H9 (cell line): Measurements from ENCODE around the gene BBX. TPM values are rescaled to one million over a fixed set of nuclear protein-coding genes. Genes with fewer than 3 reads are reported as not detected.

ENCODE experiments used
- DNase-seq: peaks from one replicate; pipeline ENCODE4 v3.0.0-alpha.2; 2017
- H2AFZ ChIP-seq: one replicate; pipeline ENCODE4 v1.6.1; 2013; ENCODE audit warnings: mild to moderate bottlenecking, low read length, control low read depth, moderate library complexity
- H2AK5ac ChIP-seq: 2 replicates; pipeline ENCODE4 v1.6.1; 2013; ENCODE audit warnings: low read length, control low read depth, mixed read lengths; ENCODE audit not compliant: insufficient read length
- H2BK120ac ChIP-seq: one replicate; pipeline ENCODE4 v1.6.1; 2013; ENCODE audit warnings: low read depth, mild to moderate bottlenecking, low read length, control low read depth, inconsistent platforms; ENCODE audit not compliant: poor library complexity, severe bottlenecking
- H2BK12ac ChIP-seq: 2 replicates; pipeline ENCODE4 v1.6.1; 2013; ENCODE audit warnings: low read length, control low read depth, mixed read lengths, low read depth; ENCODE audit not compliant: insufficient read length
- H2BK15ac ChIP-seq: 2 replicates; pipeline ENCODE4 v1.6.1; 2013; ENCODE audit warnings: low read depth, low read length, control low read depth
- H2BK20ac ChIP-seq: one replicate; pipeline ENCODE4 v1.6.1; 2013; ENCODE audit warnings: low read depth, mild to moderate bottlenecking, low read length, control low read depth, inconsistent platforms; ENCODE audit not compliant: poor library complexity, severe bottlenecking
- H2BK5ac ChIP-seq: 2 replicates; pipeline ENCODE4 v1.6.1; 2013; ENCODE audit warnings: low read length, control low read depth, mixed read lengths; ENCODE audit not compliant: insufficient read length
- H3K14ac ChIP-seq: 2 replicates; pipeline ENCODE4 v1.6.1; 2013; ENCODE audit warnings: low read length, control low read depth; ENCODE audit not compliant: insufficient read depth
- H3K18ac ChIP-seq: 2 replicates; pipeline ENCODE4 v1.6.1; 2013; ENCODE audit warnings: low read depth, mild to moderate bottlenecking, mixed read lengths, low read length, control low read depth; ENCODE audit not compliant: insufficient read length
- H3K23ac ChIP-seq: 2 replicates; pipeline ENCODE4 v1.6.1; 2013; ENCODE audit warnings: low read length, control low read depth, mixed read lengths, low read depth; ENCODE audit not compliant: insufficient read length
- H3K23me2 ChIP-seq: 2 replicates; pipeline ENCODE4 v1.6.1; 2013; ENCODE audit warnings: low read depth, mild to moderate bottlenecking, mixed read lengths, low read length, control low read depth; ENCODE audit not compliant: insufficient read length, poor library complexity, severe bottlenecking
- H3K27ac ChIP-seq: 2 replicates; pipeline ENCODE4 v1.5.1; 2013; ENCODE audit warnings: low read length, control low read depth, mixed read lengths, low read depth; ENCODE audit not compliant: insufficient read length
- H3K27me3 ChIP-seq: 2 replicates; pipeline ENCODE4 v1.6.1; 2013; ENCODE audit warnings: low read length, control low read depth, inconsistent platforms; ENCODE audit not compliant: insufficient read depth
- H3K4ac ChIP-seq: 2 replicates; pipeline ENCODE4 v1.6.1; 2013; ENCODE audit warnings: low read depth, mild to moderate bottlenecking, control low read depth, inconsistent platforms, low read length, moderate library complexity
- H3K4me1 ChIP-seq: 2 replicates; pipeline ENCODE4 v1.6.1; 2013; ENCODE audit warnings: low read length, control low read depth, inconsistent platforms; ENCODE audit not compliant: insufficient read depth
- H3K4me2 ChIP-seq: 2 replicates; pipeline ENCODE4 v1.6.1; 2013; ENCODE audit warnings: low read length, control low read depth, mixed read lengths; ENCODE audit not compliant: insufficient read length, insufficient read depth
- H3K56ac ChIP-seq: 2 replicates; pipeline ENCODE4 v1.6.1; 2013; ENCODE audit warnings: low read depth, mild to moderate bottlenecking, mixed read lengths, low read length, control low read depth; ENCODE audit not compliant: insufficient read length
- H3K79me1 ChIP-seq: 2 replicates; pipeline ENCODE4 v1.6.1; 2013; ENCODE audit warnings: low read depth, mild to moderate bottlenecking, moderate library complexity, low read length, control low read depth, inconsistent platforms; ENCODE audit not compliant: insufficient read depth, poor library complexity, severe bottlenecking
- H3K79me2 ChIP-seq: 2 replicates; pipeline ENCODE4 v1.6.1; 2013; ENCODE audit warnings: low read length, control low read depth, inconsistent platforms; ENCODE audit not compliant: insufficient read depth
- H3K9ac ChIP-seq: 2 replicates; pipeline ENCODE4 v1.6.1; 2013; ENCODE audit warnings: low read length, control low read depth, mixed read lengths; ENCODE audit not compliant: insufficient read length; ENCODE audit errors: extremely low read depth
- H3K9me3 ChIP-seq: one replicate; pipeline ENCODE4 v1.6.1; 2013; ENCODE audit warnings: low read depth, low read length, inconsistent platforms; ENCODE audit not compliant: control insufficient read depth
- H3T11ph ChIP-seq: one replicate; pipeline ENCODE4 v1.6.1; 2013; ENCODE audit warnings: mild to moderate bottlenecking, low read length, control low read depth, inconsistent platforms
- H4K20me1 ChIP-seq: one replicate; pipeline ENCODE4 v1.6.1; 2013; ENCODE audit not compliant: control insufficient read depth, insufficient read length, insufficient read depth
- H4K5ac ChIP-seq: 2 replicates; pipeline ENCODE4 v1.6.1; 2013; ENCODE audit warnings: low read depth, mild to moderate bottlenecking, mixed read lengths, low read length, control low read depth; ENCODE audit not compliant: insufficient read length
- H4K8ac ChIP-seq: replicated peaks from 2 replicates; pipeline ENCODE4 v1.6.1; 2013; ENCODE audit warnings: low read length, control low read depth, mixed read lengths, low read depth; ENCODE audit not compliant: insufficient read length
- H4K91ac ChIP-seq: 2 replicates; pipeline ENCODE4 v1.6.1; 2013; ENCODE audit warnings: low read depth, mild to moderate bottlenecking, moderate library complexity, mixed read lengths, low read length, control low read depth; ENCODE audit not compliant: insufficient read length
- H3K27ac Mint-ChIP-seq, 3 experiments: 2 replicates in 2 of 3; 3 replicates in 1 of 3; pipeline ENCODE4 v1.8.0; 2020 to 2021; ENCODE audit warnings: mixed read lengths in 3 of 3, mild to moderate bottlenecking in 1 of 3, moderate library complexity in 1 of 3
- H3K27me3 Mint-ChIP-seq: 2 replicates; pipeline ENCODE4 v1.8.0; 2021; ENCODE audit warnings: low read depth, mild to moderate bottlenecking, moderate library complexity, mixed read lengths
- H3K36me3 Mint-ChIP-seq, 3 experiments: 2 replicates in 2 of 3; 3 replicates in 1 of 3; pipeline ENCODE4 v1.8.0; 2020 to 2021; ENCODE audit warnings: low read depth in 3 of 3, mixed read lengths in 3 of 3; ENCODE audit not compliant: insufficient read depth in 1 of 3
- H3K4me1 Mint-ChIP-seq, 2 experiments: 2 replicates each; pipeline ENCODE4 v1.8.0; 2020; ENCODE audit warnings: mixed read lengths in 2 of 2
- H3K4me3 Mint-ChIP-seq, 2 experiments: 2 replicates in 1 of 2; 3 replicates in 1 of 2; pipeline ENCODE4 v1.8.0; 2020 to 2021; ENCODE audit warnings: mild to moderate bottlenecking in 2 of 2, mixed read lengths in 2 of 2, moderate library complexity in 1 of 2
- H3K9me3 Mint-ChIP-seq, 2 experiments: 2 replicates in 1 of 2; 3 replicates in 1 of 2; pipeline ENCODE4 v1.8.0; 2020; ENCODE audit warnings: mild to moderate bottlenecking in 2 of 2, mixed read lengths in 2 of 2, moderate library complexity in 1 of 2
- WGBS: extraction: QIAGEN DNeasy Blood & Tissue Kit; methylation state at CpG from one replicate; pipeline ENCODE4 v1.1.7; 2013; ENCODE audit warnings: missing lambda C conversion rate, low lambda C conversion rate, mixed read lengths; ENCODE audit not compliant: insufficient read length; ENCODE audit errors: extremely low coverage; 5-methylcytosine and 5-hydroxymethylcytosine counted together
- total RNA-seq: library from RNA; stranded (reverse); gene quantifications from 2 replicates; pipeline ENCODE4 v1.2.1, GENCODE V29; 2021
- TF ChIP-seq, protein P1 (sequence below): fragments of 200-600 bp; sonication (generic); conservative IDR thresholded peaks from 3 replicates; pipeline ENCODE4 v1.8.0; 2021; ENCODE audit warnings: antibody characterized with exemption, mild to moderate bottlenecking

Gene BBX
- total RNA-seq, 1 experiment from 2014 or later = 34.8 TPM

DNA sequence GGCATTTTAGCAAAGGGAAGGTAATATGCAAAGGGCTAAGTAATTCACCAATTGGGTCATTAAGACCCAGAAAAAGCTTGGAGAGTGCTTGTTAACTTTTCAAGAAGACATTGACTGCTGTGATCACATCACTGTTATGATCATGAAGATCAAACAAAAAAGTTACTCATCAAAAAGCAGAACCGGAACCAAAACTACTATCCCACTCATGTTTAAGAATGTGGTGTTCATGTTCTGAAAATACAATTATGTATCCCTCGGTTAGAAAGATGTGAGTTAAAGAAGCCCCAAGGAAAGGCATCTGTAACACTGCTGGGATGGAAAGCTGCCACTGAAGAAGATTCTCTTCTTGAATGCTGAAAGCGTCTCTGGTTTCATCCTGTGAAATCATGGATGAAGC, 32.6 kb downstream of the BBX start:
- H3K27ac Mint-ChIP-seq = no peak overlapping the region
- H3K9me3 Mint-ChIP-seq = no peaks in the 10 kb centered on the region
- no CpG with 5 or more reads among the region's 3 CpGs for WGBS
- H3T11ph ChIP-seq = no peak overlapping the region
- no peak overlapping the region for H3K4me3 Mint-ChIP-seq
- no peak overlapping the region for H3K9ac ChIP-seq
- no peaks in the 10 kb centered on the region for H3K9me3 ChIP-seq
- no peak overlapping the region for H3K4me2 ChIP-seq
- peaks cover 0 to 2% of the 10 kb centered on the region in 2 experiments; a peak in 1 of 4 replicates for H3K4me1 Mint-ChIP-seq
- DNase-seq = no peak
- H3K56ac ChIP-seq = no peak overlapping the region
- H3K23ac ChIP-seq = no peak overlapping the region
- no peak overlapping the region for H3K27ac ChIP-seq
- H3K36me3 Mint-ChIP-seq = no peaks in the 10 kb centered on the region
- no peak overlapping the region for H2AK5ac ChIP-seq
- TF ChIP-seq, protein P1, sequence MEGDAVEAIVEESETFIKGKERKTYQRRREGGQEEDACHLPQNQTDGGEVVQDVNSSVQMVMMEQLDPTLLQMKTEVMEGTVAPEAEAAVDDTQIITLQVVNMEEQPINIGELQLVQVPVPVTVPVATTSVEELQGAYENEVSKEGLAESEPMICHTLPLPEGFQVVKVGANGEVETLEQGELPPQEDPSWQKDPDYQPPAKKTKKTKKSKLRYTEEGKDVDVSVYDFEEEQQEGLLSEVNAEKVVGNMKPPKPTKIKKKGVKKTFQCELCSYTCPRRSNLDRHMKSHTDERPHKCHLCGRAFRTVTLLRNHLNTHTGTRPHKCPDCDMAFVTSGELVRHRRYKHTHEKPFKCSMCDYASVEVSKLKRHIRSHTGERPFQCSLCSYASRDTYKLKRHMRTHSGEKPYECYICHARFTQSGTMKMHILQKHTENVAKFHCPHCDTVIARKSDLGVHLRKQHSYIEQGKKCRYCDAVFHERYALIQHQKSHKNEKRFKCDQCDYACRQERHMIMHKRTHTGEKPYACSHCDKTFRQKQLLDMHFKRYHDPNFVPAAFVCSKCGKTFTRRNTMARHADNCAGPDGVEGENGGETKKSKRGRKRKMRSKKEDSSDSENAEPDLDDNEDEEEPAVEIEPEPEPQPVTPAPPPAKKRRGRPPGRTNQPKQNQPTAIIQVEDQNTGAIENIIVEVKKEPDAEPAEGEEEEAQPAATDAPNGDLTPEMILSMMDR = no peak
- no peak overlapping the region for H2BK120ac ChIP-seq
- no peak overlapping the region for H4K5ac ChIP-seq
- no peaks in the 10 kb centered on the region; the same call in 1 of the 2 replicates for H3K79me2 ChIP-seq
- H3K27me3 ChIP-seq = no peaks in the 10 kb centered on the region
- no peaks in the 10 kb centered on the region for H3K23me2 ChIP-seq
- H3K79me1 ChIP-seq = no peaks in the 10 kb centered on the region
- no peaks in the 10 kb centered on the region for H3K27me3 Mint-ChIP-seq
- H2BK12ac ChIP-seq = no peak overlapping the region
- H4K8ac ChIP-seq = no peak overlapping the region
- H2BK15ac ChIP-seq = no peak overlapping the region
- no peak overlapping the region for H2BK20ac ChIP-seq
- H4K91ac ChIP-seq = no peak overlapping the region
- H3K18ac ChIP-seq = no peak overlapping the region
- no peak overlapping the region for H2AFZ ChIP-seq
- H2BK5ac ChIP-seq = no peak overlapping the region
- no peaks in the 10 kb centered on the region for H3K4me1 ChIP-seq
- no peak overlapping the region for H3K4ac ChIP-seq
- no peak overlapping the region for H3K14ac ChIP-seq
- H4K20me1 ChIP-seq = no peaks in the 10 kb centered on the region
